ENCODE measurements around the gene GPR141. TPM values are rescaled to one million over a fixed set of nuclear protein-coding genes. Genes with fewer than 3 reads are reported as not detected.

The GPR141 gene
- total RNA-seq, 3 donors from 2014 or later = 0.30 TPM; not detected in 2

DNA sequence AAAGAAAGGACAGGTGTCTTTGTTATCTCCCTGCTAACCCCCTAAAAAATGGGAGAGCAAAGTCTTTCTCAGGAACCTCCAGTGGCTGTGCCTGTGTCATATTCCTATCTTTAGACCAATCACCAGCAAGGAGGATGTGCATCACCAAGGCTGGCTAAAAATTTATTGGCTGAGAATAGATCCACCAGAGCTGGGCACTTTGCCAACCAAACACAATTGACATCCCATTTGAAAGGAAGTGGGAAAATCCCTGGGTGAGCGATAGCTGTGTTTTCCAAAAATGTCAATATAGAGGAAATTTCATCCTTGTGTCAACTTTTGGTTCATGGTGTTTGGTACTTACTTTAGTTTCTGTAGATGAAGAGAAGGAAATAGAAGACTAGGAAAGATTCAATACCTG lies 13.1 kb upstream of the GPR141 start:
- Mint-ChIP-seq H3K4me1 (ENCODE audit: low read depth) (no peaks in the 10 kb centered on the region), H3K4me3 (no peak overlapping the region), H3K36me3 (ENCODE audit: insufficient read depth) (no peaks in the 10 kb centered on the region), H3K27me3 (ENCODE audit: low read depth) (peaks cover 3% of the 10 kb centered on the region), H3K9me3 (no peaks in the 10 kb centered on the region)
- no peak for ATAC-seq
- no peak for DNase-seq

DNA sequence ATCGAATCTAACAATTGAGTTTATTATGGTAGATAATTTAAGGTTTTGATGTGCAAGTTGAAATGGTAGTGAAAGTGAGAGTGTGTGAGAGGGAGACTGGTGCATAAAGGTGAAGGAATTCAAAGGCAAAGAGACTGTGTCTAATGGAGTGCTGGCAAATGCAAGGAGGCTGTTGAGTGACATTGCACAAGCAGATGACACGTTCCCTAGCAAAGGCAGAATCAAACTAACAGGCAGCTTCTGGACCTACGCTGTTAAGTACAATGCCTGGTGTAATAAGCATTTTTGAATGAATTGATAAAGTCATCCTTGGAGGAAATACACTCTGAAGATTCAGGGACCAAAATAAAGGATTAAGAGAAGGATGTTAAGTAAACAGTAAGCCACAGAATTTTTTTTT lies 11.7 kb upstream of the GPR141 start:
- Mint-ChIP-seq H3K36me3 (ENCODE audit: insufficient read depth) (no peaks in the 10 kb centered on the region), H3K4me1 (ENCODE audit: low read depth) (no peaks in the 10 kb centered on the region), H3K4me3 (no peak overlapping the region), H3K9me3 (no peaks in the 10 kb centered on the region), H3K27me3 (ENCODE audit: low read depth) (peaks cover 1% of the 10 kb centered on the region)
- ATAC-seq (no peak), DNase-seq (no peak)

DNA sequence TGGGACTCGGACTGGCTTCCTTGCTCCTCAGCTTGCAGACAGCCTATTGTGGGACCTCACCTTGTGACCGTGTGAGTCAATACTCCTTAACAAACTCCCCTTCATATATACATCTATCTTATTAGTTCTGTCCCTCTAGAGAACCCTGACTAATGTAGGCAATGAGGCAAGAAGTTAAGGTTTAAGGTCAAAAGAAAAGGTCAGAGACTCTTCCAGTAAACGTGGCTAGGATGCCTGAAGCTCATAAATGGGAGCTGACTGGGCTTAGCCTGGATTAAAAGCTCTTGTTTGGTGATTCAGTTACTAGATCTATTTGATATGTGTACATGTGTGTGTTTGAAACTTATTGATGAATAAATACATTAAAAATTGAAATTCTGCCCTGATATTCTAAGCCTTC lies 10.6 kb upstream of the GPR141 start:
- no peaks in the 10 kb centered on the region for H3K9me3 Mint-ChIP-seq
- DNase-seq (no peak), ATAC-seq (no peak)
- no peaks in the 10 kb centered on the region for H3K4me1 Mint-ChIP-seq (ENCODE audit: low read depth)
- H3K27me3 Mint-ChIP-seq (ENCODE audit: low read depth) = peaks cover 1% of the 10 kb centered on the region
- H3K36me3 Mint-ChIP-seq (ENCODE audit: insufficient read depth) = no peaks in the 10 kb centered on the region
- no peak overlapping the region for H3K4me3 Mint-ChIP-seq

DNA sequence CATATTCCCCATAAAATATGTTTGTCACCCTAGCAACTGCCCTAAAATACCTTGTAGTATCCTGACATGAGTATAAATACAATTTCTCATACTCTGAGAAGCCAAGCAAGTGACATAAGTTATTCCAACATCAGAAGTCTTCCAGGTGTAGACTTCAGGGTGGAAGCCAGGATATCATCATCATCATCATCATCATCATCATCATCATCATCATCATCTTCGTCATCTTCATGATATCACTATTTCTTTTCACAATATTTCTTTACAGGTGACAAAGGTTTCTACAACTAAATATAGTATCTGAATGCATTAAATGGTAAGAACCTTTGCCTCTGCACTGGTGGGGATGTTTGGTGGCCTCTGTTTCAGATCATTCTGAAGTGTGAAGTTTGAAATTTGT lies 10.0 kb upstream of the GPR141 start:
- H3K36me3 Mint-ChIP-seq (ENCODE audit: insufficient read depth) = no peaks in the 10 kb centered on the region
- H3K4me3 Mint-ChIP-seq = no peak overlapping the region
- ATAC-seq (no peak), DNase-seq (no peak)
- H3K27me3 Mint-ChIP-seq (ENCODE audit: low read depth) = peaks cover under 1% of the 10 kb centered on the region
- no peaks in the 10 kb centered on the region for H3K9me3 Mint-ChIP-seq
- H3K4me1 Mint-ChIP-seq (ENCODE audit: low read depth) = no peaks in the 10 kb centered on the region

DNA sequence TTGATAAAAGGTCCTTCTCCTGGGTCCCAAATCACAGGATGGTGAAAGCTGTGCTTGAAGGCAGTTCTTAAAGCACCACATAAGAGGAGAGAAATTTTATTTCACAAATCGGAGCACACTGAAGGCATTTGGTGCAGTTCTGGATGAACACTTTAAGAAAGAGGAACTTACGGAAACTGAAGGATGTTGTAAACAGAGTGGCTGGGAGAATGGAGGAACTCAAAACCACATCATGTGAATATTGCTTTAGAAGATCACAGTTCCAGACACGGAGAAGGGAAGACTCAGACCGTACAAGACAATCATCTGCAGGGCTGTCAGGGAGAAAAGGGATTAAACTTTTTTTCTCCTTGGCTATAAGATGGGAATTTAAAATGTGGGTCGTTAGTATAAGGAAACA lies 9.0 kb upstream of the GPR141 start:
- ATAC-seq = no peak

DNA sequence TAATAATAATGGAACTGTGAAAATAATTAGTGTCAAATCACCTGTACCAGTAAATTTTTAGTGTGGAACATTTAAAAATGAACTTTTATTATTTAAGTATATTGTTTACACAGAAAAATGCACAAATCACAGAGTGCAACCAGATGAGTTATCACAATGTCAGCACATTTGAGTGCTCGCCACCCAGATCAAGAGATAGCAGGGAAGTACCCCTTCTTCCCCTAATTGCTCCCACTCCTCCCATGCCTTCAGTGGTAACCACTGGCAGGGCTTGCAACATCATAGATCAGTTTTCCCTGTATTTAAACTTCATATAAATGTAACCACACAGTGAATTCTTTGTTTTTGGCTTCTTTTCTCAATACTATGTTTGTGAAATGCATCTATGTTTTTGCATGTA lies 7.8 kb upstream of the GPR141 start:
- no peaks in the 10 kb centered on the region for H3K36me3 Mint-ChIP-seq (ENCODE audit: insufficient read depth)
- no peak overlapping the region for H3K4me3 Mint-ChIP-seq
- H3K9me3 Mint-ChIP-seq = no peaks in the 10 kb centered on the region
- H3K4me1 Mint-ChIP-seq (ENCODE audit: low read depth) = no peaks in the 10 kb centered on the region
- ATAC-seq = no peak
- peaks cover 7% of the 10 kb centered on the region for H3K27me3 Mint-ChIP-seq (ENCODE audit: low read depth)
- DNase-seq = no peak

More for the DNA sequence above, 9.0 kb upstream of the GPR141 start:
- H3K27me3 Mint-ChIP-seq (ENCODE audit: low read depth) = no peaks in the 10 kb centered on the region
- H3K9me3 Mint-ChIP-seq = no peaks in the 10 kb centered on the region
- DNase-seq = no peak
- H3K4me3 Mint-ChIP-seq = no peak overlapping the region
- H3K36me3 Mint-ChIP-seq (ENCODE audit: insufficient read depth) = no peaks in the 10 kb centered on the region
- H3K4me1 Mint-ChIP-seq (ENCODE audit: low read depth) = no peaks in the 10 kb centered on the region

DNA sequence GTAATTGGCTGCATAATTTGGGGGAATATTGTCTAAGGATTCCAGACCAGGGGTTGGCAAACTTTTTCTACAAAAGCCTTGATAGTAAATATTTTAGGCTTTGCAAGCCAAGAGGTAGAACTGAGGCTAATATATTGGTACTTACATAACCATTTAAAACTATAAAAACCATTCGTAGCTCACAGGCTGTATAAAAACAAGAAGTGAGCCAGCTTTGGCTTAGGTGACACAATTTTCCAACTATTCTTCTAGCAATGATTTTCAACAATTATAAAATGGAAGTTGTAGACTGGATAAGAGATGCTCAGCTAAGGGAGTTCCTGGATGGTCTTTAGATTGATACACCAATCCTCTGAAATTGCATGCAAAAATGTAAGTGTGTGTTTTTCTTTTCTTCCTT lies 1.4 kb downstream of the GPR141 start:
- H3K36me3 Mint-ChIP-seq (ENCODE audit: insufficient read depth) = no peaks in the 10 kb centered on the region
- no peaks in the 10 kb centered on the region for H3K4me1 Mint-ChIP-seq (ENCODE audit: low read depth)
- DNase-seq = no peak
- no peaks in the 10 kb centered on the region for H3K9me3 Mint-ChIP-seq
- peaks cover 8% of the 10 kb centered on the region for H3K27me3 Mint-ChIP-seq (ENCODE audit: low read depth)
- peak overlapping the region; percentile 37 for H3K4me3 Mint-ChIP-seq
- no peak for ATAC-seq

DNA sequence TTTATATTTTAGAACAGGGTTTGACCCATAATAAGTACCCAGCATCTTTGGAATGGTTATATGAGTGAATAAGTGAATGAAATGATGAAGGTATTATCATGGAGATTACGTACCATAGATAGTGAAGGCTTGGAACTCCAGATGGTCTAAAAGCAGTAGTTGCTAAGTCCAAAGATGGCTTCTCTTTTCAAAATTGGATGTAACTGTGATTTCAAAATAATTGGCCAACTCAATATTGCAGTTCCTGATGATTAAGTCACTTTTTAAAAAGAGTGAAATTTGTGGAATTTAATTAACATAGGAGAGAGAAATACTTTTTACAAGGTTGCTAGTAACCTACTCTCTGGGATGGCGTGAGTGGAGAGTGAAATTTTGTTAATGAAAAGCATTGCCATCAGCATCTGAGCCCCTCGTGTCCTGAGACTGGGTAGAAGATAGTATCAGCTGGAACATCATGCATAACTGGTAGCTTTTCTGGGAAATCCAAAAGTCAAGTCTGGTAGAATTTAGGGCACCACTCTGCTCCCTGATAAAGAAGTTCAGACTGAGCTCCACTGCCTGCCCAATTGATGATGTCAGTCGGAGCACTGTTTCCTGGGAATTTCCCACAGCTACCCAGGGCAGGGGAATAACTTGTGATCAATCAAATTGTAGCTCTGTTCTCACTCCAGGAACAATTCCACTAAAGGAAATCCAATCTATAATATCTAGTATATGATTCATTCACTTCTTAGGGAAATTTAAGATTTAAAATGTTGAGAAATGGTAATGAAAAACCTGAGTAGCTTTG lies 3.2 kb downstream of the GPR141 start:
- ATAC-seq = no peak
- H3K4me1 Mint-ChIP-seq (ENCODE audit: low read depth) = no peaks in the 10 kb centered on the region

DNA sequence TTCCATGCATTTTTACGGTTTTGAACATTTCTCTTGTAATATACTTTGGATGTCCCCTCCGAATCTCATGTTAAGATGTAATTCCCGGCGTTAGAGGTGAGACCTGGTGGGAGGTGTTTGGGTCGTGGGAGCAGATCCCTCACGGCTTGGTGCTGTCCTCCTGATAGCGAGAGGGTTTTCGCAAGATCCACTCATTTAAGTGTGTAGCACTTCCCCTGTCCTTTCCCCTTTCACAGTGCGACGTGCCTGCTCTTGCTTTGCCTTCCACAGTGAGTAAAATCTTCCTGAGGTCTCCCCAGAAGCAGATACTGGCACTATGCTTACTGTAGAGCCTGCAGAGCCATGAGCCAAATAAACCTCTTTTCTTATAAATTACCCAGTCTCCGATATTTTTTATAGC lies 6.6 kb downstream of the GPR141 start:
- ATAC-seq (no peak), DNase-seq (no peak)
- Mint-ChIP-seq H3K4me3 (peak overlapping the region; percentile 49), H3K9me3 (no peaks in the 10 kb centered on the region), H3K4me1 (ENCODE audit: low read depth) (no peaks in the 10 kb centered on the region), H3K36me3 (ENCODE audit: insufficient read depth) (no peaks in the 10 kb centered on the region), H3K27me3 (ENCODE audit: low read depth) (peaks cover 2% of the 10 kb centered on the region)

More for the DNA sequence above, 3.2 kb downstream of the GPR141 start:
- Mint-ChIP-seq H3K27me3 (ENCODE audit: low read depth) (peaks cover 4% of the 10 kb centered on the region), H3K4me3 (no peak overlapping the region), H3K9me3 (no peaks in the 10 kb centered on the region), H3K36me3 (ENCODE audit: insufficient read depth) (no peaks in the 10 kb centered on the region)
- DNase-seq = no peak

GRCh38 chr7:37694208-37695094 lies 10.9 kb downstream of the GPR141 start:
- Mint-ChIP-seq H3K9me3 (no peaks in the 10 kb centered on the region), H3K27me3 (ENCODE audit: low read depth) (no peaks in the 10 kb centered on the region), H3K4me3 (no peak overlapping the region), H3K4me1 (ENCODE audit: low read depth) (no peaks in the 10 kb centered on the region), H3K36me3 (ENCODE audit: insufficient read depth) (no peaks in the 10 kb centered on the region)
- no peak for DNase-seq
- ATAC-seq = no peak

DNA sequence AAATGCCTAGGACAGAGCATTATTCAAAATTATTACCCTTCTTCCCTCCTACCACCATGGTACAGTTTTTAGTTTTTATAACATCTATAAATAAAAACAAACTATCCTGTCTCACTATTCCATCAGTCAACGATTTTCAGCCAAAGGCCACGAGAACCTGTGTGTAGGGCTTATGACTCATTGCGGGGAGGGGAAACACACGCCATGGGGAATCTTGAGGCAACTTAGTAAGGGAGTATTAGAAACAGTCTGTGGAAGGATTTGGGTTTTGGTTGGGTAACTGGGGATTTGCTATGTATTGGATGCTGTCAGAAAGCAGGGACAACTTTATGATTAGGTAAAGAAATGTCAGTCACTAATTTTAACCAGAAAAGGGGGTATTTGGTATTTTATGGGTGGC lies 14.7 kb downstream of the GPR141 start:
- H3K4me1 Mint-ChIP-seq (ENCODE audit: low read depth) = peaks cover 4% of the 10 kb centered on the region
- peaks cover under 1% of the 10 kb centered on the region for H3K27me3 Mint-ChIP-seq (ENCODE audit: low read depth)
- H3K36me3 Mint-ChIP-seq (ENCODE audit: insufficient read depth) = no peaks in the 10 kb centered on the region

GRCh38 chr7:37698782-37699181 lies 15.2 kb downstream of the GPR141 start:
- ATAC-seq = no peak
- H3K9me3 Mint-ChIP-seq = no peaks in the 10 kb centered on the region
- peaks cover 2% of the 10 kb centered on the region for H3K27me3 Mint-ChIP-seq (ENCODE audit: low read depth)
- no peak overlapping the region for H3K4me3 Mint-ChIP-seq
- H3K36me3 Mint-ChIP-seq (ENCODE audit: insufficient read depth) = no peaks in the 10 kb centered on the region
- H3K4me1 Mint-ChIP-seq (ENCODE audit: low read depth) = peaks cover 6% of the 10 kb centered on the region
- no peak for DNase-seq

More for the DNA sequence above, 14.7 kb downstream of the GPR141 start:
- DNase-seq (no peak), ATAC-seq (no peak)
- Mint-ChIP-seq H3K4me3 (no peak overlapping the region), H3K9me3 (no peaks in the 10 kb centered on the region)

- no peaks in the 10 kb centered on the region for H3K36me3 Mint-ChIP-seq (ENCODE audit: insufficient read depth)
- ATAC-seq (no peak), DNase-seq (no peak)
- no peaks in the 10 kb centered on the region for H3K9me3 Mint-ChIP-seq
- H3K4me3 Mint-ChIP-seq = no peak overlapping the region
- H3K4me1 Mint-ChIP-seq (ENCODE audit: low read depth) = peaks cover 6% of the 10 kb centered on the region
- H3K27me3 Mint-ChIP-seq (ENCODE audit: low read depth) = peaks cover 2% of the 10 kb centered on the region
Measured at GRCh38 chr7:37701769-37702168, 18.2 kb downstream of the GPR141 start.

- Mint-ChIP-seq H3K4me1 (ENCODE audit: low read depth) (peaks cover 6% of the 10 kb centered on the region), H3K36me3 (ENCODE audit: insufficient read depth) (no peaks in the 10 kb centered on the region), H3K9me3 (no peaks in the 10 kb centered on the region), H3K27me3 (ENCODE audit: low read depth) (peaks cover 12% of the 10 kb centered on the region), H3K4me3 (no peak overlapping the region)
- ATAC-seq = no peak
- no peak for DNase-seq
Measured at GRCh38 chr7:37703361-37703760, 19.8 kb downstream of the GPR141 start.

Data from activated T-cell treated with anti-CD3 and anti-CD28 coated beads, Interleukin-2, amount 50 U/mL, for 4 hours (primary cell).